NT2/D1 (cell line): ENCODE data around the gene SDK1.

Experiments
- YY1 ChIP-seq: IDR thresholded peaks from 2 replicates; pipeline ENCODE4 v1.6.1; 2011; ENCODE audit not compliant: insufficient read length, insufficient read depth
- ZNF274 ChIP-seq: IDR thresholded peaks from 2 replicates; pipeline ENCODE4 v1.6.1; 2011; ENCODE audit warnings: mild to moderate bottlenecking, low read depth, low read length

DNA sequence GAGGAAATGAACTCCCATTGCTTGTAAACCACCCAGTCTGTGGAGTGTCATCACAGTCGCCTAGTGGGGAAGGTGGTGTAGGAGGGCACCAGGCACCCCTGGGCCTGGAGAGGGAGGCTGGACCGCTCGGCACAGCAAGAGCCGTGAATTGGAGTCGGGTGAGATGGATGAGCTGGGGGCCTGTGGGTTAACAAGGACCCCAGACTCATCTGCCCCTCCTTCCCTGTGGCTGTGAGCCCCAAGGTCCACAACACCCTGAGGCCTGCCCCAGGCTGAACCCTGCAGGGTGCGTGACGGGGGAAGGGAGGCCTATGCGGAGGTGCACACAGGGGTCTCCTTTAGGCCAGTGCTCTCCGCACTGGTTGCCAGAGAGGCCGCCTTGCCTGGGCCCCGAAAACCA is 799.6 kb downstream of the SDK1 start:
- TF ChIP-seq ZNF274 (no peak), YY1 (no peak)
